HL-60/S4 (cell line): ENCODE measurements around the gene RIBC1.
"Not testable (repeated sequence)": the region's sequence is repeated elsewhere in the genome, so short reads cannot be mapped to it uniquely, and the experiment has no call there.

ENCODE experiments used
- in situ Hi-C: fragments of 300-500 bp; cut with MboI; formaldehyde crosslinking; loops from 2 replicates; pipeline ENCODE4 v1.14.3; 2022; ENCODE audit warnings: low sequenced_read_pairs

The RIBC1 gene

DNA sequence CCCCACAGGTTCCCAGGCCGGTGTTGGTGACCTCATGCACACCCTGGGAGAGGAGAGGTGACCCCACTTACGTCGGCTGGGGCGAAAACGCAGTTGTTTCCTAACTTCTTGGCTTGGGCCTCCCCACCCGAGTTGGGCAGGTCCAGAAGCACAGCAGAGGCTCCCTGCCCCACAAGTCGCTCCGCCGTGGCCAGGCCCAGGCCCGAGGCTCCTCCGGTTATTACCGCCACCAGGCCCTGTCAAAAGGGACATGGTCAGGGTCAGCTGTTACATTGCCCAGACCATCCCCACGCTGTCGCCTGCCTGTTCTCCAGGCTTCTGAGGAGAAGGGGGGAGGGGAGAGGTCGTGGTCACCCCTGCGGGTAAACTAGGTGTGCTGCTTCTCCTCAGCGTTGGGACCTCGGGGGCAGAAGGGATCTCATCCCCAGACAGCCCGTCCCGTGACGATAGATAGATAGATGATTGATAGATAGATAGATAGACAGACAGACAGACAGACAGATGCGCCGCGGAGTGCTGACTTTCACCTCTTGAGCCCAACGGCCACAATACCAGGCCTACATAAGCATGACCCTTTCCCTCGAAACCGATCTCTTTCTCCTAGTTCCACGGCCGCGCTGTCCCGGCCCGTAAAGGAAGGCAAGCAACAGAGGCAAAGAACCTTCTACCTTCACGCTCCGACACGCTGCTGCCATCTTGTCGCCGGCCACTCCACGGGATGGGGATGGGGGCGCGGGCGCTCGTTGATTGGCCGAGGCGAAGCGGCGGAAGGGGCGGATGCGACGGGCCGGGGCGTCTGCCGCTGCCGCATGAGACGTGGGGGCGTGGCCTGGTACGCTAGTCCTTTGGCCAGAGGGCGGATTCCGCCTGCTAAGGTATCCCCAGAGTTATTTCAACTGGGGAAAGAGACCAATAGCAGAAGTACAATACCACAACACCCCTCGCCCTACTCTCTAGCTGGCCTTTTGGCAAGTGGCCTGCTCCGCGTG is 11.3 kb downstream of the RIBC1 start, which contains the start of gene HSD17B10:
Gene HSD17B10, minus strand, starts transcription at position 720 of the 989 bp plus-strand sequence. Its CDS starts 25 bp downstream, at position 695.
- in situ Hi-C loops = no loop called here

GRCh38 chrX:53435997-53436396 is 13.3 kb downstream of the RIBC1 start:
- in situ Hi-C loops = no loop called here

DNA sequence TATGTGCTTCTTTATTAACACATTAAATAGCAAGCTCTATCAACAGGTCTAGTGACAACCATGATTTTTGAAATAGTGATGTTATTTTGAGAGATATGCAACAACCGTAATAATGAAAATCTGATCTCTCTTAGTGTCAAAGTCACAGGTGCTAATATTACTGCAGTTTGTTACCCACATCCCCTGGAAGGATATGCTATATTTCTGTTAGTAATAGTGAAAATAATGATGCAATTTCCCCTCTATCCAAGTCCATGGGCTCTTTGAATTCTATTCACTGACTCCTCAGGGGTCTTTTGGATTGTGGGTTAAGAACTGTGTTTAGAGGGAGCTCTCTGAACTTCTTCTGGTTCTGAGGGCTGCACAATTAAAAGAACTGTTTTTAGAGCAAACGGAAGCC is 14.5 kb downstream of the RIBC1 start:
- in situ Hi-C loops = no loop called here

- in situ Hi-C loops = no loop called here
Measured at GRCh38 chrX:53438174-53438831, 15.6 kb downstream of the RIBC1 start.

- in situ Hi-C loops = no loop called here
Measured at GRCh38 chrX:53438832-53439230, 16.2 kb downstream of the RIBC1 start.

GRCh38 chrX:53440101-53440500 is 17.4 kb downstream of the RIBC1 start:
- in situ Hi-C loops = no loop called here

DNA sequence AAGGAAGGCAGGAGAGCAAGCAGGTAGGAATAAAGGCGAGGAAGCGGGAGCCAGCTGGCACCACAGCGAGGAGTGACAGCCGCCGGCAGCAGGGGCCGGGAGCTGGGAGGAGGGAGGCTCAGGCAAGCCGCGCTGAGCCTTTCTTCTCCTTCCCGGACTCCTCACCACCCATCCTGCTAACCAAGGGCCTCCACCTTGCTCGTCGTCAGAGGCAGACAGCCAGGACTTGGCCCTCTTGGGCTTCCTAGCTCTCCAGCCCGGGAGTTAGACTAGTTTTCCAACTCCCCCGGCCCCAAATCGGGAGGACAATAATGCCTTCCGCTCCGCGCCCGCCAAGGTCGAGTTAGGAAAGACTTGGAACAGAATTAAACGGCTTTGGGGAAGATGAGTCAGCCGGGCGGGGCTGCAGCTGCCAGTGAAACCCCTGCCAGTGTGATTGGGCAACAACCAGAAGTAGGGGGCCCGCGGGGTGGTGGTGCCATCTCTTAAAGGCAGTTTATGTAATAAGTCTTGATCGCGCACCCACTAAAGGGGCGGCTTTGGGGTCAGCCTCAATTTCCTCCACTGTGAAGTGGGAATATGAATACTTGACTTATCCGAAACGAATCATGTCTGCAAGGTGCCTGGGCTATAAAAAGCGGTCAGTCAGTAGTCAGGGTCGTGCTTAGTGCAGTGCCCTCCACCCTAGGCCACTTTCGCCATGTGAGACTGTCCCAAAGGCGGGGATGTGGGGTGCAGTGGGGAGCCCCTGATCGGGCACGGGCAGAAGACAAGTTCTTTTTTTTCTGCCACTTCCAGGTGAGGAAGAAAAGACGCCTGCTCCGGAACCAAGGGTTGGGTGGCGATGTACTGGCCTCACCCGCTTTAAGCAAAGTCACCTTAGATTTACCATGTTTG is 18.2 kb downstream of the RIBC1 start:
- in situ Hi-C loops = no loop called here

GRCh38 chrX:53441531-53442321 is 19.1 kb downstream of the RIBC1 start:
- in situ Hi-C loops = no loop called here

DNA sequence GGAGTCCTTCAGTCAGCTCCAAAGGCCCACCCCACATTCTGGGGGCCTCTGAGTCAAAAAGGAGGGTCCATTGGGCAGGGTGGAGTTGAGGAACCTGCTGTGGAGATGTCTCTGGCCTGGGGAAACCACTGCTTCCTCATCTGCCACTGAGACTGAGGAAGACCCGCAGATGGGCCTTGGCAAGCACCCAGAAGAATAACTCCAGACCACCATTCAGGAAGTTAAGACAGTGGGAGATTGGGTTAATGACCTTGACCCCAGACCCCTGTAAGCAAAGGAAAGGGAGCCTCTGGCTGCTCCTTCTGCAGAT is 19.6 kb downstream of the RIBC1 start:
- in situ Hi-C loops = no loop called here

- in situ Hi-C loops = no loop called here
Measured at GRCh38 chrX:53445977-53446376, 23.3 kb downstream of the RIBC1 start.

DNA sequence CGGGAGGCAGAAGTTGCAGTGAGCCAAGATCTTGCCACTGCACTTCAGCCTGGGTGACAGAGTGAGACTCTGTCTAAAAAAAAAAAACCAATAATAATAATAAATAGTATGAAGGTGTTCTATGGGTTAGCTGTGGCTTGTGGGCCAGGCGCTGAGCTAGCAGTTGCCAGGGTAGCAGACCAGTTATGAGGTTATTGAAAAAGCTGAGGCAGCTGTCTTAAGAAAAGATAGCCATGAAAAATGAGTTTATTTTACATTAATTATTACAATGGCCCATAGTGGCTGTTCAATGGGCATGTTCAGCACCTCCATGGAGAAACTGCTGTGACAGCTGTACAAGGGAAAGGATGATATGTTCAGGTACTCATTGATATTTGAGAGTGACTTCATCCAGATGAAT is 24.8 kb downstream of the RIBC1 start:
- in situ Hi-C loops = no loop called here

- in situ Hi-C loops = no loop called here
Measured at GRCh38 chrX:53449632-53450031, 27.0 kb downstream of the RIBC1 start.

GRCh38 chrX:53452812-53453211 is 30.1 kb downstream of the RIBC1 start:
- in situ Hi-C loops = no loop called here

DNA sequence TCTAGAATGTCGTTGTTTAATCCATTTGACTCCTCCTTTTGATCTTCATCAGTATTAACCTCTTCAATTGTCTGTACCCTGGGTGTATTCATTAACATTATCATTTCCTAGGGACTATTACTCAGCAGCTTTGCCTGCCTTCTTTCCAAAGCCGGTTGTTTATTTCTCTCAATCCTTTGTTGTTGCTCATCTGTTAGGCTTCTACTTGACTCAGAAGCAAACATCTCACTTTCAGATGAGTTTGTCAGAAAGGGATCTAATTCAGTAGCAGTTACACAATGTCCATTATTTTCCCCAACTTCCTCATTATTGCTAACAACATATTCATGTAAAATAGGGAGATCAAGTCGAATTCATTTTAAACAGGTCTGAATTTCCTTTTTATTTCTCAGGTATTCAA is 33.6 kb downstream of the RIBC1 start:
- in situ Hi-C loops = no loop called here

- in situ Hi-C loops = no loop called here
Measured at GRCh38 chrX:53458082-53458481, 35.4 kb downstream of the RIBC1 start.

GRCh38 chrX:53468659-53469058 is 46.0 kb downstream of the RIBC1 start:
- in situ Hi-C loops = not testable (repeated sequence)

GRCh38 chrX:53471346-53471745 is 48.7 kb downstream of the RIBC1 start:
- in situ Hi-C loops = loop anchor here (10.0 kb wide), 1 partner anchor 157 kb away; no protein-coding TSS in a partner anchor

DNA sequence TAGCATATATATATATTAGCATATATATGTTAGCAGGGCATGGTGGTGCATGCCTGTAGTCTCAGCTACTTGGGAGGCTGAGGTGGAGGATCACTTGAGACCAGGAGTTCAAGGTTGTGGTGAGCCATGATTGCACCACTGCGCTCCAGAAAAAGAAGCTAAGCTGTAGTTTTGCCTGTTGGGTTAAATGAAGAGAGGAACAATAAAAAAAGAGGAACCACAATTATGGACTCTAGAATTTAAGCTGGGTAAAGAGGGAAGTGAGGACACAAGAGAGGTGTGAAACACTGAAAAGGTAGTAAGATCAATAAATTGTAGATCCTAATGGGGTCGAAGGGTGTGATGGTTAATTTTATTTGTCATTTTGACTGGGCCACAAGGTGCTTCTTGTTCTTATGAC is 52.0 kb downstream of the RIBC1 start:
- in situ Hi-C loops = loop anchor here (10.0 kb wide), 1 partner anchor 160 kb away; no protein-coding TSS in a partner anchor

- in situ Hi-C loops = loop anchor here (10.0 kb wide), 1 partner anchor 162 kb away; no protein-coding TSS in a partner anchor
Measured at GRCh38 chrX:53476371-53476770, 53.7 kb downstream of the RIBC1 start.

DNA sequence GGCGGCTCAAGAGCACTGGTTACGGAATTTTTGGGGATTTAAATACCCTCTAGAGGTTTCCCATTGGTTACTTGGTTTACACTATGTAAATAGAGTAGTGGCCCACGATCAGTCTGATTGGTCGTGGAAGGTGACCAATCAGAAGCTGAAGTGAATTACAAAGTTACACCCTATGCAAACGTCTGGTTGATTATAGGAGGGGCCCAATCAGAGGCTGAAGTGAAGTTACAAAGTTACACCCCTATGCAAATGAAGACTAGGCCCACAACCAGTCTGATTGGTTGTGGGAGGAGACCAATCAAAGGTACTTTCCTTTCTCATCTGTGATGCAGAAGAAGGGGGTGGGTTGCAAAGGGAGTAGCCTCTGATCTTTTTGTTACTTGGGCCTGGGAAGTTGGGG is 56.6 kb downstream of the RIBC1 start:
- in situ Hi-C loops = loop anchor here (10.0 kb wide), 1 partner anchor 164 kb away; no protein-coding TSS in a partner anchor
